NCI-H345 treated with DMSO at 0.1 percent for 48 hours (cell line): ENCODE data around the gene L3MBTL1.
"Not testable (repeated sequence)": the region's sequence is repeated elsewhere in the genome, so short reads cannot be mapped to it uniquely, and the experiment has no call there.

Source experiments
- DNase-seq: peaks from one replicate; lab custom pipeline; 2025; ENCODE audit not compliant: unreplicated experiment; lab: John Stamatoyannopoulos, UW

The L3MBTL1 gene

DNA sequence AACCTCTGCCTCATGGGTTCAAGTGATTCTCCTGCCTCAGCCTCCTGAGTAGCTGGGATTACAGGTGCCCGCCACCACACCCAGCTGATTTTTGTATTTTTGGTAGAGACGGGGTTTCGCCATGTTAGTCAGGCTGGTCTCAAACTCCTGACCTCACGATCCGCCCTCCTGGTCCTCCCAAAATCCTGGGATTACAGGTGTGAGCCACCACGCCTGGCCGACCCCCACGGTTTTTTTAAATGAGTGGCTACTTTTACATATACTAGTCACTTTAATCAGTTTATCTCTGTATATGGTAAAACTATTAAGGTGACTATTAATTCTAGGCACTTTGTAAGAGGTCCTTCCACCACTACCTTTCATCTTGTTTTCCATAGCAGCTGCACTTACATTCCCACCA is 5.5 kb upstream of the L3MBTL1 start:
- not testable (repeated sequence) for DNase-seq

DNA sequence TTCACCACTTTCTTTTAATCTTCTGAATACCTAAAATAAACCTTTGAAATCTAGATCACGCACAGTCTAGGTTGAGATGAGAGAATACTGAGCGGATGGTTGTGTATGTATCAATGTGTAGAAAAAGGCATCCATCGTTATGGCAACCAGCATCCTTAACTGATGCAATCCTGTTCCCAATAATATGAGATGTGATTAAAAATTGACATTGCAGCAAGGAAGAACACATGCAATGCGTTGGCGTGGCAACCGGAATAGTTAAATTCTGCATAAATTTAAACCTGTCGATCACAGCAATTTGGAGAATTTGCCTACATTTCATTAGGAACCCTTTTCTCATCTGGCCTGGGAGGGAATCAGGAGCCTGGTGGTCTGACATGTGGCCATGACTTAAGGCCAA is 1.3 kb upstream of the L3MBTL1 start:
- no peak for DNase-seq

DNA sequence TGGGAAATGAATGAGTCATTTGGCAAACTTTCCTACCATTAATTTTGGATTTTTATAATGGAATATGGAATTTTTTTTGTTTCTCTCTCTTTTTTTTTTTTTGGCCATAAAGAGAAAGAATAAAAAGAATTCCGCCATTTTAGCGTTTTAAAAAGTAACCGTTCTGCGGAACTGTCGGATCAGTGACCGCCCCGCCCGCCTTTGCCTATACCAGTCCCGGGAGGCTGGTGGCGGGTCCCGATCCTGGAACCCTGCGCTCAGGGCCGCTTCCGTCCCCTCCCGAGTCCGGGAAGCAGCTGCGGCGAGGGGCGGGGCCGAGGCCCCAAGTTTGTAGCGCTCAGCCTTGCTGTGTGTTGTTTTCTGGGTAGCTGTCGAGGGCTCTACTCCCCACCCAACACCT is 609 bp downstream of the L3MBTL1 start:
- DNase-seq: no peak

- DNase-seq: no peak
Measured at GRCh38 chr20:43508604-43509040, 1.1 kb downstream of the L3MBTL1 start.

DNA sequence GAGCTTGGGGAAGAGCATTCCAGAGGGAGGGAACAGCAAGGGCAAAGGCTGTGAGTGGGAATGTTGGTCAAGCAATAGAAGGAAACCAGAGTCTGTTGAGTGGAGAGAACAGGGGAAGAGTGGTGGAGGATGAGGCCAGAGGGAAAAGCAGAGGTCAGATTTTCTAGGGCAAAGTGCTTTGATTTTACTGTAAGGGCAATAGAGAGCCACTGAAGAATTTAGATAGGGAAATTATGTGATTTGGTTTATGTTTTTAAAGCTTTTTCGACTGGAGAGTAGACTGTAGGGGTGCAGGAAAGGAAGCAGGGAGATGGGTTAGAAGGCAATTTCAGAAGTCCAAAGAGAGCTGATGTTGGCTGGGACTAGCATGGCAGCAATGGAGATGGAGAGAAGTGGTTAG is 4.4 kb downstream of the L3MBTL1 start:
- no peak for DNase-seq

DNA sequence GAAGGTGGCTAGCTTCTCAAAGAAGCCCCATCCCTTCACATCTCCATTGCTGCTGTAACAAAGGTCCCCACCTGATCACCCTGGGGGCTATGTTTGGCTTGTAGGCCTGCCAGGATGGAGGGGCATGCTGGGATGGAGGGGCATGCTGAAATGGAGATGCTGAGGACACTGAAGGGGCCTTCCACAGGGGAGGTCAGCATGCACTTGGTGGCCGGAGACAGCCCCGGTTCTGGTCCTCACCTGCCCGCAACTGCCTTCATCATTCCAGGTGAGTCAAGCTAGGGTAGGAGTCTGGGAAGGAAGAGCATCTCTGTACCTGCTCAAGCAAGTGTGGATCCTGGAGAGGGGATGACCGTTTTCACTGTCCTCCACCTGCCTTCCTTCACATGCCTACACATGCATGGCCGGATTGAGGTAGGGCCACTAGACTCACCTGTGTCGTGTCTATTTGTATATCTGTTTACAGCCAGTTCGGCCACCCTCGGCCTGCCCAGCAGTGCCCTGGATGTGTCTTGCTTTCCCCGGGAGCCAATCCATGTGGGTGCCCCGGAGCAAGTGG is 6.0 kb downstream of the L3MBTL1 start:
- no peak for DNase-seq

- DNase-seq: peak; percentile 95
Measured at GRCh38 chr20:43513931-43514647, 6.6 kb downstream of the L3MBTL1 start.

GRCh38 chr20:43514648-43514999 is 7.1 kb downstream of the L3MBTL1 start:
- no peak for DNase-seq

GRCh38 chr20:43515628-43516027 is 8.1 kb downstream of the L3MBTL1 start:
- no peak for DNase-seq

- DNase-seq: no peak
Measured at GRCh38 chr20:43516251-43516824, 8.8 kb downstream of the L3MBTL1 start.

DNA sequence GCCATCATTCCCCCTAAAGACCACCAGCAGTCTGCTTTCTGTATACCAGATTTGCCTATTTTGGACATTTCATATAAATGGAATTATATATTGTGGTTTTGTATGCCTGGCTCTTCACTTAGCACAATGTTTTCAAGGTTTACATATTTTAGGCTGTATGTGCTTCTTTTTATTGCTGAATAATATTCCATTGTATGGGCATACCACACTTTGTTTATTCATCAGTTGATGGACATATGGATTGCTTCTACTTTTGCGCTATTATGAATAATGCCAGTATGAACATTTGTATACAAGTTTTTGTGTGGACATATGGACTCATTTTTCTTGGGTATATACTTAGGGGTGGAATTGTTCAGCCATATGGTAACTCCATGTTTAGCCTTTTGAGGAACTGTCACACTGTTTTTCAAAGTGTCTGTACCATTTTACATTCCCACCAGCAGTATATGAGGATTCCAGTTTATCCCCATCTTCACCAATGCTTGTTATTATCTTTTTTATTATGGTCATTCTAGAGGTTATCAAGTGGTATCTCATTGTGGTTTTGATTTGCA is 12.7 kb downstream of the L3MBTL1 start:
- DNase-seq: no peak

- no peak for DNase-seq
Measured at GRCh38 chr20:43525021-43525420, 17.5 kb downstream of the L3MBTL1 start.

DNA sequence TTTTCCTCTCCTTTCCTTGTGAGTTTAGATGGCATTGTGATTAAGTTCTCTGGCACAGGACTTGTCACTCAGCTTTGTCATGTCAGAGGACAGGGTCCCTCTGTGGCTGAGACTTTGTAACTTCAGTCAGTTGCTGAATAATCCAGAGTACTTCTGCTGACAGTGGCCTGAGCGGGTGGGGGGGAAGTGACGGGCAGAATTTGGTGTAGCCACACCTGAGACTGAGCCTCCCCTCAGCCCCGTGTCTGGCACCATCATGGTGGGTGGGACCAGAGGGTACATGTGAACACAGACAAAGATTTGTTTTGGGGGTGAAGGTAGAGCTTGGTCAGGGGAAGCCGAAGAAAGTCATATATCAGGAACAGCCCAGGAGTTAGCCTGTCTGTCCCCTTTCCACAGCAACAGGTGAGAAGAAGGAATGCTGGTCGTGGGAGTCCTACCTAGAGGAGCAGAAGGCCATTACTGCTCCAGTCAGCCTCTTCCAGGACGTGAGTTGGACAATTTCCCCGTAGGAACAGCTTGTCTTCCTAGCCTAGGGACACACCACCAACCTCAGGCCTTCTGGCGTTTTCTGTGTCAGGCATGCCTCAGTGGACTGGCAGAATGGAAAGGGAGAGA is 20.9 kb downstream of the L3MBTL1 start:
- DNase-seq: no peak

DNA sequence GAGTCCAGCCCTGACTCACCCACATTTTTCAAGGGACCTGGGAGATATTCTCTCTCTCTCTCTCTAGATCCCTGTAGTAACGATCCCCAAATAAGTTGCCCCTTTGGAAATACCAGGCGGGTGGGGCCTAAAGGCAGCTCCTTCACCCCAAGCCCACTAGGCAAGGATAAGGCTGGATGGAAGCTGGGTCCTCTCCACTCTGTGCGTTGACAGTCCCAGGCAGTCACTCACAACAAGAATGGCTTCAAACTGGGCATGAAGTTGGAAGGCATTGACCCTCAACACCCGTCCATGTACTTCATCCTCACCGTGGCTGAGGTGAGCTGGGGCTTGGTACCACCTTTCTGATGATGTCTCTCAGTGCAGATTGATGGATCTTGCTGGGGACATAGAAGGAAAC is 21.6 kb downstream of the L3MBTL1 start:
- DNase-seq: no peak

GRCh38 chr20:43529457-43530153 is 22.1 kb downstream of the L3MBTL1 start:
- DNase-seq: no peak

DNA sequence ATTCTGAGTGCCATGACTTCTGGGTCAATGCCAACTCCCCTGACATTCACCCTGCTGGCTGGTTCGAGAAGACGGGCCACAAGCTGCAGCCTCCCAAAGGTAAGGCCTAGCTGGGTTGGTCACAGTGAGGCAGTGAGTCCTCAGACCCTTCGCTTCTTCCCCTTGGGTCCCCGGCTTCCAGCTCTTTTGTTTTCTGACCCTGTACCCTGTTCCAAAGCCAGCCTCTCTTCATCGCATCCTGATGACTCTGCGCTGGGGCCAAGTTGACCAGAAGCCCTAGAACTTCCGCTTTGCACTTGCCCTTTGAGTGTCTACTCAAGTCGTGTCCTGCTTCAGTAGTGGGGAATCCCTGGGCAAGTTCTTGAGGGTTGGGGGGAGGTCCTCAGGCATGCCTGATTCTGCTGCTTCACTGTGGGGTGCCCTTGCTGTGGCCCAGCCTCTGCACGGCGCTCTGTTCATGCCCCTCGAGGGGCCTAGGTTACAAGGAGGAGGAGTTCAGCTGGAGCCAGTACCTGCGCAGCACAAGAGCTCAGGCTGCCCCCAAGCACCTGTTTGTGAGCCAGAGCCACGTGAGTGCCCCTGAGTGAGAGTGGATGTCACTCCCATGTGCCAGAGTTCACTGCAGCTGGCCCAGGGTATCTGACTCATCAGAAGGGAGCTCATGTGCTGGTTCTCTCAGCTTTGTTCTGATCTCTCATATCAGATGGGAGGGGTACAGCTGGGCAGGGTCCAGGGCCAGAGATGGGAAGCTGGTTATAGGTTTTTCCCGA is 23.0 kb downstream of the L3MBTL1 start:
- no peak for DNase-seq

GRCh38 chr20:43531091-43531443 is 23.6 kb downstream of the L3MBTL1 start:
- no peak for DNase-seq

DNA sequence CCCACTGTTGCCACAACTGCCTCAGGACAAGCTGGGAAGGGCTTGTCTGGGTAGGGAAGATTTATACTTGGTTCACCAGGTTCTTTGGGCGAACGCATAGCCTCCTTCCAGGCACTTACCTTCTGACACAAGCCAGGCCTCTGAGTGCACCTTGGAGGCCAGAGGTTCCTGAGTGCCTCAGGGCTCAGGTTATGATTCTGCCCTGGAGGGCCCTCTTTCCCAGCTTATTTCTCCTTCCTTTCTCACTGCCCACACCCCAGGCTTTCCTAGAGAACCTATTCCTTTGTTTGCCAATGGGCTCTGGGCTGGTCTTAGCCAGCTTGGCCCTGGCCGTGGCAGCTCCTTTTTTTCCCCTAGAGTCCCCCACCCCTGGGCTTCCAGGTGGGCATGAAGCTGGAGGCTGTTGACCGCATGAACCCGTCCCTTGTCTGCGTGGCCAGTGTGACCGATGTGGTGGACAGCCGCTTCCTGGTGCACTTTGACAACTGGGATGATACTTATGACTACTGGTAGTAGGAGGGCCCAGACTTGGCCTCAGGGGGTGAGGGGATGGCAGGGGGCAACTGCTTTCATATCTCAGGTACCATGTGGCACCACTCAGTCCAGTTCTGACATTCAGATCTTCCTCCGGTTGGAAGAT is 25.0 kb downstream of the L3MBTL1 start:
- DNase-seq: no peak

DNA sequence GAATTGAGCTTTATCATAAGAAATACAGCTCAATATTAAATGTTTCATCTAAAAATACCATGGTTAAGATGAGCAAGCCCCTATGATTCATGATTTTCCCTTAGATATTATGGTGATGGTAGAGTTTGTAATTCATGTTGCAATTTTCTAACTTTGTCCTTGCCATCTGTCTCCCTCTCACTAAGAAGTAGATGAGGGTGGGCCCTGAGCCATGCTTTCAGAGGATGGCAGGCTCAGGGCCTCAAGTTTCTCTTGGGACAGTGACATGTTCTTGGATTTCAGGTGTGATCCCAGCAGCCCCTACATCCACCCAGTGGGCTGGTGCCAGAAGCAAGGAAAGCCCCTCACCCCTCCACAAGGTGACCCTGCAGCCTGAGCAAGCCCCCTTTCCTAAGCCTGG is 25.6 kb downstream of the L3MBTL1 start:
- DNase-seq: no peak

GRCh38 chr20:43534016-43534415 is 26.5 kb downstream of the L3MBTL1 start:
- no peak for DNase-seq
